GM19351 (cell line): ENCODE measurements around the gene GATB.
"Not testable (repeated sequence)": the region's sequence is repeated elsewhere in the genome, so short reads cannot be mapped to it uniquely, and the experiment has no call there.

Source experiments
- ATAC-seq: cut with Tn5 transposase; IDR thresholded peaks from one replicate; pipeline ENCODE4 v1.9.1; 2021; ENCODE audit warnings: mild to moderate bottlenecking, moderate library complexity; ENCODE audit not compliant: unreplicated experiment

The GATB gene

GRCh38 chr4:151736361-151736760, 24.4 kb downstream of the GATB start:
- ATAC-seq = no peak

GRCh38 chr4:151731670-151732069, 29.1 kb downstream of the GATB start:
- ATAC-seq = not testable (repeated sequence)

GRCh38 chr4:151729731-151730559, 30.9 kb downstream of the GATB start:
- ATAC-seq = no peak

- no peak for ATAC-seq
Measured at GRCh38 chr4:151728679-151729078, 32.1 kb downstream of the GATB start.

- no peak for ATAC-seq
Measured at GRCh38 chr4:151728006-151728405, 32.8 kb downstream of the GATB start.

- no peak for ATAC-seq
Measured at GRCh38 chr4:151727365-151727764, 33.4 kb downstream of the GATB start.

- no peak for ATAC-seq
Measured at GRCh38 chr4:151725087-151725486, 35.7 kb downstream of the GATB start.

- ATAC-seq = no peak
Measured at GRCh38 chr4:151721916-151722315, 38.9 kb downstream of the GATB start.

- no peak for ATAC-seq
Measured at GRCh38 chr4:151721466-151721865, 39.3 kb downstream of the GATB start.

GRCh38 chr4:151719956-151720334, 40.9 kb downstream of the GATB start:
- no peak for ATAC-seq

GRCh38 chr4:151718984-151719955, 41.5 kb downstream of the GATB start:
- ATAC-seq = no peak

- ATAC-seq = no peak
Measured at GRCh38 chr4:151717909-151718628, 42.7 kb downstream of the GATB start.

- no peak for ATAC-seq
Measured at GRCh38 chr4:151717314-151717713, 43.5 kb downstream of the GATB start.

- no peak for ATAC-seq
Measured at GRCh38 chr4:151716324-151716723, 44.5 kb downstream of the GATB start.

GRCh38 chr4:151715881-151716280, 44.9 kb downstream of the GATB start:
- no peak for ATAC-seq

- no peak for ATAC-seq
Measured at GRCh38 chr4:151712777-151713176, 48.0 kb downstream of the GATB start.

GRCh38 chr4:151711646-151712045, 49.2 kb downstream of the GATB start:
- no peak for ATAC-seq

- ATAC-seq = no peak
Measured at GRCh38 chr4:151709587-151709986, 51.2 kb downstream of the GATB start.

- no peak for ATAC-seq
Measured at GRCh38 chr4:151709071-151709470, 51.7 kb downstream of the GATB start.

GRCh38 chr4:151708100-151708499, 52.7 kb downstream of the GATB start:
- no peak for ATAC-seq

- no peak for ATAC-seq
Measured at GRCh38 chr4:151703401-151703800, 57.4 kb downstream of the GATB start.
